Measurements from ENCODE around the gene CYP2R1. TPM values are rescaled to one million over a fixed set of nuclear protein-coding genes. Genes with fewer than 3 reads are reported as not detected.

Gene CYP2R1
- total RNA-seq, 2 donors from 2014 or later, result 7.6 to 29.1 TPM

- DNase-seq (peak; percentile 85 to 89 (median 86)), ATAC-seq (peak; percentile 89)
- Histone ChIP-seq H3K4me3 (peak overlapping the region; percentile 10 to 33), H3K27me3 (no peaks in the 10 kb centered on the region), H3K27ac (peak overlapping the region; percentile 71 to 92 (median 85)), H3K36me3 (replicated peaks in 1 of 2; ENCODE audit: insufficient read depth in 1 of 2, low read depth in 2 of 2) (no peaks in the 10 kb centered on the region), H3K9me3 (no peaks in the 10 kb centered on the region), H3K4me1 (peaks cover 40% of the 10 kb centered on the region)
- intact Hi-C loops (cut with DNase I), result loop anchor here (5.0 to 10.0 kb wide), 2 partner anchors 111 to 368 kb away; no protein-coding TSS in a partner anchor
- WGBS, 2 donors, result 1 to 5% methylated on average over 11 to 53 of the region's 58 CpGs
- TF ChIP-seq POLR2A (IDR thresholded peaks at IDR 0.05) (peak; percentile 11 to 79 (median 70)), CTCF (IDR thresholded peaks at IDR 0.05) (peak in 6 of 7 experiments; percentile 27 to 82 (median 60))
These were observed 13.3 kb upstream of the CYP2R1 start for GRCh38 chr11:14905104-14906033.

DNA sequence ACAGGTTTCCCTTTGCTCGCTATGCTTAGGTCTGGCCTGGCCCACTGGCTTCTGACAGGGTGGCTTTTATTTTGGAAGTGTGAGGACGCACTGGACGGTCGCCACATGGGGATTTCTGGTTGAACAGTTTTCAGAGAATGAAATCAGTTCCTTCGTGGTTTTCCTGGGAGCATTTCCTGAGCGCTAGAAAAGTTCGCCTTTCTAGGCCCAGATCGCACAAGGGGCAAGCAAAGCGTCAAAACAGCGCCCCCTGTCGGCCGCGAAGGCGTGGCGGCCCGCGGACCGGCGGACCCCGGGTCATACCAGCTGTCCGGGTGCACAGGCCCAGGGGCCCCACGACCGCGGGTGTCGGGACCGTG lies 12.7 kb upstream of the CYP2R1 start:
- intact Hi-C loops (cut with DNase I), result loop anchor here (5.0 to 10.0 kb wide), 2 partner anchors 110 to 367 kb away; no protein-coding TSS in a partner anchor
- peak; percentile 85 to 90 (median 88) for DNase-seq
- ATAC-seq, result peak; percentile 74
- WGBS, 2 donors, result 4 to 7% methylated on average over 22 to 26 of the region's 26 CpGs
- TF ChIP-seq CTCF (IDR thresholded peaks at IDR 0.05) (peak; percentile 79 to 94 (median 90)), POLR2A (IDR thresholded peaks at IDR 0.05) (no peak)
- H3K27ac ChIP-seq, result peak overlapping the region; percentile 71 to 92 (median 85)
- peak overlapping the region; percentile 10 to 33 for H3K4me3 ChIP-seq
- H3K9me3 ChIP-seq, result no peaks in the 10 kb centered on the region
- no peaks in the 10 kb centered on the region for H3K27me3 ChIP-seq
- H3K36me3 ChIP-seq (replicated peaks in 1 of 2; ENCODE audit: insufficient read depth in 1 of 2, low read depth in 2 of 2), result no peaks in the 10 kb centered on the region
- peaks cover 40% of the 10 kb centered on the region for H3K4me1 ChIP-seq

DNA sequence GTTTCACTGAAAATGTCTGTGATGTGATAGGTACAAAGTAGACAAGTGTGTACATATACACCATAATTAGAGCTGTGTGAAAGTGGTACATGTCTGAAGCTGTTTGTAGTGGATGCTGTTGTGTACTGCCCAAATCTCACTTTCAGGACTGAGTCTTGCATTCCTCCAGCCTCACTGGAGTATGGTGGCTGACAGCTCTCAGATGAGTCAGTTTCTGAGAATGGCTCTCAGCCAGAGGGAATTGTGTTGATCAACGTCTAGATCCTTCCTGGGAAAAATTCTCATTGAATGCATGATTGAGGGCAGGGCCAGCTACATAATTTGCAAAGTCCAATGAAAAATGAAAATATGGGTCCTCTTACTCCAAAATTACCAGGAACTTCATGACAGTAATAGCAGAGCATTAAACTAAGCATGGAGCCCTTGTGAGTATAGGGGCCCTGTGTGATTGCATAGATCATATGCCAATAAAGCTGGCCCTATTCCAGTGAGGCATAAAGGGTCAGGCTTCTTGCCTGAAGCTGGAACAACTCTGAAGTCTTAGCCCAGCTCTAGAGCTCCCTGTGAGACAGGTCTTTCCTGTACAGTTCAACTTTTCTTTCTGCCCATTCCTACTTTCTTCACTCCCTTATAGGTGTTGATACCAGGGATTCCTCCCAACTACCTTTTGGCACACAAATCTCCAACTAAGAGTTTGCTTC lies 10.8 kb upstream of the CYP2R1 start:
- Histone ChIP-seq H3K9me3 (no peaks in the 10 kb centered on the region), H3K4me3 (no peak overlapping the region), H3K27ac (no peak overlapping the region), H3K4me1 (peaks cover 48% of the 10 kb centered on the region), H3K36me3 (replicated peaks in 1 of 2; ENCODE audit: insufficient read depth in 1 of 2, low read depth in 2 of 2) (no peaks in the 10 kb centered on the region), H3K27me3 (no peaks in the 10 kb centered on the region)
- ATAC-seq (no peak), DNase-seq (peak in 1 of 4 donors; percentile 19)
- no peak for TF ChIP-seq CTCF (IDR thresholded peaks at IDR 0.05)
- TF ChIP-seq POLR2A (IDR thresholded peaks at IDR 0.05), result no peak
- intact Hi-C loops (cut with DNase I), result loop anchor here (10.0 kb wide), 1 partner anchor 108 kb away; no protein-coding TSS in a partner anchor
- 13 to 15% methylated on average over 1 of the region's 1 CpG for WGBS, 2 donors

DNA sequence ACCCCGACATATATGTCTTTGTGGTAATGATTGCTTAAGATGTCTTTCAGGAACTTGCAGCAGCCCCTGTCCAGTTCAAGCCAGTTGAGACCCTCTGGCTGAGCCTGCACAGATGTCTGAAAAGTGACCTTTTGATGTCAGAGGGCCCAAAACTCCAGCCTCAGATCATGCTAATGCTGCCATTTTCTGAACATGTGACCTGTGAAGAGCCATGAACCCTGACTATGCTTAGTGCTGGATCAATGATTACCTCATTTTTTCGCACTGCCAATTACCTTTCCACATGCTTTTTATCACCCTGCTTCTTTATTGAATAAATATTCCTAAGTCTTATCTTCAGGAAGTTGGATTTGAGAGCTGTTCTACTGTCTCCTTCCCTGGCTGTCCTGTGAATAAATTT lies 6.9 kb upstream of the CYP2R1 start:
- intact Hi-C loops (cut with DNase I), result no loop called here
- WGBS, 2 donors, result 51 to 54% methylated on average over 2 of the region's 2 CpGs

More for the DNA sequence above, 6.9 kb upstream of the CYP2R1 start:
- no peak overlapping the region for H3K4me3 ChIP-seq
- TF ChIP-seq POLR2A (IDR thresholded peaks at IDR 0.05) (no peak), CTCF (IDR thresholded peaks at IDR 0.05) (no peak)
- DNase-seq (peak in 2 of 4 donors; percentile 8 to 24), ATAC-seq (peak; percentile 88)
- H3K27me3 ChIP-seq, result no peaks in the 10 kb centered on the region
- H3K9me3 ChIP-seq, result no peaks in the 10 kb centered on the region
- no peaks in the 10 kb centered on the region for H3K36me3 ChIP-seq (replicated peaks in 1 of 2; ENCODE audit: insufficient read depth in 1 of 2, low read depth in 2 of 2)
- peaks cover 23% of the 10 kb centered on the region for H3K4me1 ChIP-seq
- peak overlapping the region in 2 of 4 donors; percentile 29 to 50 for H3K27ac ChIP-seq

Measured in body of pancreas (tissue), 4 donors.